Parathyroid adenoma (tissue), 2 donors: ENCODE data around the gene ARPP21.

ENCODE experiments used
- H2AFZ ChIP-seq: fragments of 300-600 bp; sonication (generic); one replicate; pipeline ENCODE4 v1.7.0; 2017; ENCODE audit warnings: antibody characterized with exemption, mild to moderate bottlenecking
- H3K27ac ChIP-seq: fragments of 300-600 bp; sonication (generic); one replicate; pipeline ENCODE4 v1.7.0; 2017
- H3K27me3 ChIP-seq: fragments of 300-600 bp; sonication (generic); one replicate; pipeline ENCODE4 v1.7.0; 2017; ENCODE audit warnings: low read length; ENCODE audit not compliant: control insufficient read depth, insufficient read depth
- H3K36me3 ChIP-seq: fragments of 300-600 bp; sonication (generic); one replicate; pipeline ENCODE4 v1.7.0; 2017; ENCODE audit warnings: low read length; ENCODE audit not compliant: control insufficient read depth, insufficient read depth
- H3K4me1 ChIP-seq: fragments of 300-600 bp; sonication (generic); one replicate; pipeline ENCODE4 v1.7.0; 2017; ENCODE audit warnings: control low read depth
- H3K4me2 ChIP-seq: fragments of 300-600 bp; sonication (generic); one replicate; pipeline ENCODE4 v1.7.0; 2017; ENCODE audit warnings: low read length
- H3K4me3 ChIP-seq: fragments of 300-600 bp; sonication (generic); one replicate; pipeline ENCODE4 v1.7.0; 2017; ENCODE audit warnings: low read depth, low read length
- H3K79me2 ChIP-seq: fragments of 300-600 bp; sonication (generic); one replicate; pipeline ENCODE4 v1.7.0; 2017; ENCODE audit warnings: control low read depth
- H3K9ac ChIP-seq: fragments of 300-600 bp; sonication (generic); one replicate; pipeline ENCODE4 v1.7.0; 2017; ENCODE audit warnings: mild to moderate bottlenecking
- H3K9me3 ChIP-seq: fragments of 300-600 bp; sonication (generic); one replicate; pipeline ENCODE4 v1.7.0; 2017; ENCODE audit warnings: low read length; ENCODE audit not compliant: control insufficient read depth
- TF ChIP-seq, protein P1 (sequence below): fragments of 300-600 bp; sonication (generic); IDR thresholded peaks from one replicate; pipeline ENCODE4 v1.7.0; 2017; ENCODE audit warnings: antibody characterized with exemption, mild to moderate bottlenecking
- donor health status: primary hyperparathyroidism.

ARPP21 gene

GRCh38 chr3:35739964-35740527, 100.7 kb downstream of the ARPP21 start:
- Histone ChIP-seq H3K27ac (no peak overlapping the region), H3K4me2 (no peak overlapping the region), H3K4me1 (no peaks in the 10 kb centered on the region), H3K79me2 (no peaks in the 10 kb centered on the region), H2AFZ (no peak overlapping the region), H3K9ac (no peak overlapping the region), H3K4me3 (no peak overlapping the region), H3K27me3 (no peaks in the 10 kb centered on the region), H3K36me3 (no peaks in the 10 kb centered on the region), H3K9me3 (no peaks in the 10 kb centered on the region)
- TF ChIP-seq, protein P1, sequence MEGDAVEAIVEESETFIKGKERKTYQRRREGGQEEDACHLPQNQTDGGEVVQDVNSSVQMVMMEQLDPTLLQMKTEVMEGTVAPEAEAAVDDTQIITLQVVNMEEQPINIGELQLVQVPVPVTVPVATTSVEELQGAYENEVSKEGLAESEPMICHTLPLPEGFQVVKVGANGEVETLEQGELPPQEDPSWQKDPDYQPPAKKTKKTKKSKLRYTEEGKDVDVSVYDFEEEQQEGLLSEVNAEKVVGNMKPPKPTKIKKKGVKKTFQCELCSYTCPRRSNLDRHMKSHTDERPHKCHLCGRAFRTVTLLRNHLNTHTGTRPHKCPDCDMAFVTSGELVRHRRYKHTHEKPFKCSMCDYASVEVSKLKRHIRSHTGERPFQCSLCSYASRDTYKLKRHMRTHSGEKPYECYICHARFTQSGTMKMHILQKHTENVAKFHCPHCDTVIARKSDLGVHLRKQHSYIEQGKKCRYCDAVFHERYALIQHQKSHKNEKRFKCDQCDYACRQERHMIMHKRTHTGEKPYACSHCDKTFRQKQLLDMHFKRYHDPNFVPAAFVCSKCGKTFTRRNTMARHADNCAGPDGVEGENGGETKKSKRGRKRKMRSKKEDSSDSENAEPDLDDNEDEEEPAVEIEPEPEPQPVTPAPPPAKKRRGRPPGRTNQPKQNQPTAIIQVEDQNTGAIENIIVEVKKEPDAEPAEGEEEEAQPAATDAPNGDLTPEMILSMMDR: no peak

DNA sequence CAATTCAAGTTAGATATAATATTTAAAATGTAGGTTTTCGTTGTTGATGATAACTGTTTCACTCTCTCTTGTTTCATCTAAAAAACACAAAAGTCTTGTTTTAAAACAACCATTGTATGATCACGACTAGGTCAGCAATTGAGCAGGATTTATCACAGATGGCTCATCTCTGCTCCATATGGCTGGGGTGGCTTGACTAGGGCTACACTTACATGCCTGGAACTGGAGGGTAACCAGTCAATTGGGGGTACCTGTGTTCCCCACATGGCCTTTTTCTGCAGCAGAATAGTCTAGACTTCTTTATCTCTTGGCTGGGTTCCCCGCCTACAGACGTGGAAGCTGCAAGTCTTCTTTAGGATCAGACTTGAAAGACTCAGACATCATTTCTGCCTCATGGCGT, 103.9 kb downstream of the ARPP21 start:
- Histone ChIP-seq H2AFZ (no peak overlapping the region), H3K4me3 (no peak overlapping the region), H3K79me2 (no peaks in the 10 kb centered on the region), H3K27ac (no peak overlapping the region), H3K4me1 (no peaks in the 10 kb centered on the region), H3K9ac (no peak overlapping the region), H3K36me3 (no peaks in the 10 kb centered on the region), H3K9me3 (no peaks in the 10 kb centered on the region), H3K4me2 (no peak overlapping the region), H3K27me3 (no peaks in the 10 kb centered on the region)
- TF ChIP-seq, protein P1: no peak

DNA sequence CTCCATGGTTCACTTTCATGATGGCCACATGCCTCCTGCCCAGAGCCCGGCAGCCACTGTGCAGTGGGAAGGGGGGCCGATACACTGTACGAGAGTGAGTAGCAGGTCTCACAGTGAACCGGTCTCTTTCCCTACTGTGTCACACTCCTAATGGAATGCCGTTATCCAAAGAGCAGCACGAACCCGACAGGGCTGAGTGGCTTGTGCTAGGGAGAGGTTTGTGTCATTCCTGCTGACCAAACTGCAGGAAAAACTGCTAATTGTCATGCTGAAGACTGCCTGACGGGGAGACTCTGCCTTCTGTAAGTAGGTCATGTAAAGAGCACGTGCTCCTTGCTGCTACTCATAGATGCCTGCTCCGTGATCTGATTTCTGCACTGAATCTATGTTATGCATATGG, 105.1 kb downstream of the ARPP21 start:
- TF ChIP-seq, protein P1: no peak
- H3K9ac ChIP-seq: no peak overlapping the region
- H3K27me3 ChIP-seq: no peaks in the 10 kb centered on the region

GRCh38 chr3:35745351-35745750, 106.0 kb downstream of the ARPP21 start:
- H3K27me3 ChIP-seq: no peaks in the 10 kb centered on the region
- no peak overlapping the region for H3K4me2 ChIP-seq
- no peak overlapping the region for H3K9ac ChIP-seq
- no peaks in the 10 kb centered on the region for H3K4me1 ChIP-seq
- H3K9me3 ChIP-seq: no peaks in the 10 kb centered on the region
- H3K4me3 ChIP-seq: no peak overlapping the region
- TF ChIP-seq, protein P1: no peak
- no peaks in the 10 kb centered on the region for H3K79me2 ChIP-seq
- no peaks in the 10 kb centered on the region for H3K36me3 ChIP-seq
- no peak overlapping the region for H2AFZ ChIP-seq
- no peak overlapping the region for H3K27ac ChIP-seq

More for the DNA sequence above, 105.1 kb downstream of the ARPP21 start:
- H2AFZ ChIP-seq: no peak overlapping the region
- H3K27ac ChIP-seq: no peak overlapping the region
- no peak overlapping the region for H3K4me3 ChIP-seq
- no peaks in the 10 kb centered on the region for H3K36me3 ChIP-seq
- no peaks in the 10 kb centered on the region for H3K4me1 ChIP-seq
- no peaks in the 10 kb centered on the region for H3K79me2 ChIP-seq
- H3K9me3 ChIP-seq: no peaks in the 10 kb centered on the region
- H3K4me2 ChIP-seq: no peak overlapping the region

- Histone ChIP-seq H3K4me3 (no peak overlapping the region), H3K27ac (no peak overlapping the region), H3K79me2 (no peaks in the 10 kb centered on the region), H3K36me3 (no peaks in the 10 kb centered on the region), H3K9me3 (no peaks in the 10 kb centered on the region), H3K9ac (no peak overlapping the region), H3K4me1 (no peaks in the 10 kb centered on the region), H3K27me3 (no peaks in the 10 kb centered on the region), H3K4me2 (no peak overlapping the region), H2AFZ (no peak overlapping the region)
- TF ChIP-seq, protein P1: no peak
Measured at GRCh38 chr3:35745802-35746484, 106.6 kb downstream of the ARPP21 start.
